Effector CD8-positive, alpha-beta T cell (primary cell): ENCODE data around the gene PIK3R6.

ENCODE experiments used
- DNase-seq: peaks from one replicate; lab custom pipeline; 2025; lab: John Stamatoyannopoulos, UW

PIK3R6 gene

DNA sequence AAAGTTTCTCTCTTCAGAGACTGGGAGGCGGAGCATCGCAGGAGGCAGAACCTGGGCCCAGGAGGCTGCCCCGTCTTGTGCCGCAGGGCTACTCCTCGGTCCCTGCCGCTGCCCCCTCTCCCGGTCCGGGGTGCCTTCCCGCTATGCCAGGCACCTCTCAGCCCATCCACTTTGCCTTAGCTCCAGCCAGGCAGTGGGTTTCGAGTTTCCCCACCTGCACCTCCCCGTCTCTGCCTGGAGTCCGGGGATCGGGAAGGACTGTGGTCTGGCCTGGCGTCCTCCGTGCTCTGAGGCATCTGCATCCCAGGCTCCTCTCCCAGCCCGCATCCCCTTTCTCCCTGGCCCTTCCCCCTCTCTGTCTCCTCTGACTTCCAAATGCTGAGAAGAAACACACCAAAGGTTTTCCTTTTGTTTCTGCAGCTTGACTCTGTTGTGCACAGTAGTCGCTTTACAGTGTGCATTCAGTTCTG is 26.8 kb upstream of the PIK3R6 start:
- no peak for DNase-seq

- no peak for DNase-seq
Measured at GRCh38 chr17:8893621-8894201, 26.2 kb upstream of the PIK3R6 start.

- no peak for DNase-seq
Measured at GRCh38 chr17:8893059-8893458, 25.6 kb upstream of the PIK3R6 start.

DNA sequence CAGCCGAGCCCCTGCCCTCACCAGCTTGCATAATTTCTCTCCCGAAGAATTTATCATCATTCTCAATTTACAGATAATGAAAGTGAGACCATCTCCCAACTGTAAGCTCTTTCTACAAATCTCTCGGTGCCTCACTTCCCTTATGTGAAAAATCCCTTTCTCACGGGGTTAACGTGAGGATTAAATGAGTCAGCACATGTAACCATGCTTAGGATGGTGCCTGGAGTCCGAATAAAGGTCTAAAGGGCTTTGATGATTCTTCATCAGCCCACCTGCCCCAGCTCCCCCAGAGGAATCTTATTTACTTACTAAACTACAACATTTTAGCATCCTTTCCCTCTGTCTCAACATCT is 24.8 kb upstream of the PIK3R6 start:
- no peak for DNase-seq

DNA sequence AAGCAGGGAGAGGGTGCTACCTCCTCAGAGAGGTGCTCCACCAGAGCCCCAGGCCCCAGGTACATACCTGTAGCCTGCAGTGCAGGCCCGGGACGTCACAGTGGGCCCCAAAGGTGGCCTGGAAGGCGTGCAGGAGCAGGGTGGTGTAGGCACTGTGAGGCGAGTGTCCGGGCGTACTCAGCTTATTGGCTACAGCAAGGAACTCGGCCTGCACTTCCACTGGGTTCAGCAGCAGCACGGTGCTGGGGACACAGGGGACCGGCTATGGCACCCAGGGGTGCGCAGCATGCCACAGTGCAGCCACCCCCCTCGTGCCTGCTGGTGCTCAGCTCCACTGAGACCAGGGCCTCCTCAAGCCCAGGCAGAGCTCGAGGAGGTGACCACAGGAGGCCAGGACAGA is 23.2 kb upstream of the PIK3R6 start:
- no peak for DNase-seq

GRCh38 chr17:8889458-8890210 is 22.2 kb upstream of the PIK3R6 start:
- DNase-seq = no peak

DNA sequence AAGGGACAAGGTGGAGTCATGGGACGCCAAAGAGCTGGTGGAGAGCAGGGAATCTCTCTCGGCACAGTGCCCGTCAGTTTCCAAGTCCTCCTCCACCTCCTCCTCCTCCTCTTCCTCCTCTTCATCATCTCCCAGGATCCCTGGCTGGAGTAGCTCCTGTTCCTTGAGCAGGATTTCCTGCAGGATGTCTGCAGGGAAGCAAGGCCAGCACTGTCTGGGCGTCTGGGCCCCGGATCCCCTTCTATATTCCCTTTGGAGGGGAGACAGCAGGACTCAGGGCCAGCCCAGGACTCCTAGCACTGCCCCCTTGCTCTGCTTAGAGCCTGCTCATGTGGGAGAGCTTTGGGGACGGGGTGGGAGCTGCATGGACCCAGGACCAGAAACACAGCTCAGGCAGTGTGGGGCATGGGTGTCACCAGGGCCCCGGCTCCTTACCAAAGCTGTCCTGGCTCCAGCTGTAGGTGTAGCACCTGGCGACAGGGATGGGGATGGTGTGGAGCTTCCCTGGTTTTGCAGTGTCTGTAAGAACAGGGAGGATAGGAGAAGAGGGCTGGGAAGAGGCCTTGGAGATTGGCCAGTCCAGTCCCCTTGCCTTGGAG is 21.3 kb upstream of the PIK3R6 start:
- DNase-seq = no peak

DNA sequence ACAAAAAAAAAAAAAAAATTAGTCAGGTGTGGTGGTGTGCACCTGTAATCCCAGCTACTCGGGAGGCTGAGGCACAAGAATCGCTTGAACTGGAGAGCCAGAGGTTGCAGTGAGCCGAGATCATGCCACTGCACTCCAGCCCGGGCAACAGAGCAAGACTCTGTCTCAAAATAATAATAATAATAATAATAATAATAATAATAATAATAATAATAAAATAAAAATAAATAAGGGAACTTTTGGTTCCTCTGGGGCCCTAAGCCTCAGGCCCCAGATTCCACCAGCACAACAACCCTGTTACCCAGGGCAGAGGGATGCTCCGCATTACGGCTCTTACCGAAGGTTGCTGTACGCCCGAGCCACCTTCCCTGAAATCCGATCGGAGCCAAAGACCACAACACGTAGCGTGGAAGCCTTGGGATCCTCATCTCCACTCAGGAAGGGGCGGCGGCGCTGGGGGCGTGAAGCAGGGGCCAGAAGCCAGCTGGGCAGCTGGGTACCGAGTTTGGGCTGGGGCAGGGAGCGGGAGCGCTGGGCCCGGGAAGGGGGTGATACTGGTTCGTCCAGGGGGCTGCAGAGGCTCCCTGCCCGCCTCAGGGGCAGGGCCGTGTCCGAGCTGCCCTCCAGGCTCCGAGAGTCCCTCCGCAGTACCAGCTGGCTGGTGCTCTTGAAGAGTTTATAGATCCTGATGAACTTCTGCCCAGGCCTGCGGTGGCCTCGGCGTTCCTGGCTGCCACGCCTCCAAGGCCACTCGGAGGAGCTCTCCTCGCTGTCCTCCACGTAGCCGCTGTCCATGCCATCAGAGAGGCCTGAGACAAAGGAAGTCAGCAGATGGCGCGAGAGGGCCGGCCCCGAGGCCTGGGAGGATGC is 20.6 kb upstream of the PIK3R6 start:
- DNase-seq = no peak

DNA sequence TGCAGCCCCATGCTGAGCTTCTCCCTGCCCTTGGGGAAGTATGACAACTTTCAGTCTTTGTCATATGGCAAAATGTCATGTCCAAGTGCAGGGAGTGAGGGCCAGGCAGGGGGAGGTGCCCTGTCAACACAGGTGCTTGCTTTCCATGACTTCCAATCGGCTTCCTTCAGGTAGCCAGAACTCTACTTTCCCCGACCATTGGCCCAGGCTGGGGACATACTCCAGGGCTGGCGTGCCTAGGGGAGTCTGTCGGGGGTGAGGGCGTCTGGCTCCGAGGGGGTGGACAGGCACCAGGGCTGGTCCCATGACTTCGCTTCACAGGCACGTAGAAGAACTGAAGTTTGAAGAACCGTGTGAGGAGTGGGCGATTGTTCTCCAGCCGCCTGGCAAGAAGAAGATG is 19.8 kb upstream of the PIK3R6 start:
- no peak for DNase-seq

DNA sequence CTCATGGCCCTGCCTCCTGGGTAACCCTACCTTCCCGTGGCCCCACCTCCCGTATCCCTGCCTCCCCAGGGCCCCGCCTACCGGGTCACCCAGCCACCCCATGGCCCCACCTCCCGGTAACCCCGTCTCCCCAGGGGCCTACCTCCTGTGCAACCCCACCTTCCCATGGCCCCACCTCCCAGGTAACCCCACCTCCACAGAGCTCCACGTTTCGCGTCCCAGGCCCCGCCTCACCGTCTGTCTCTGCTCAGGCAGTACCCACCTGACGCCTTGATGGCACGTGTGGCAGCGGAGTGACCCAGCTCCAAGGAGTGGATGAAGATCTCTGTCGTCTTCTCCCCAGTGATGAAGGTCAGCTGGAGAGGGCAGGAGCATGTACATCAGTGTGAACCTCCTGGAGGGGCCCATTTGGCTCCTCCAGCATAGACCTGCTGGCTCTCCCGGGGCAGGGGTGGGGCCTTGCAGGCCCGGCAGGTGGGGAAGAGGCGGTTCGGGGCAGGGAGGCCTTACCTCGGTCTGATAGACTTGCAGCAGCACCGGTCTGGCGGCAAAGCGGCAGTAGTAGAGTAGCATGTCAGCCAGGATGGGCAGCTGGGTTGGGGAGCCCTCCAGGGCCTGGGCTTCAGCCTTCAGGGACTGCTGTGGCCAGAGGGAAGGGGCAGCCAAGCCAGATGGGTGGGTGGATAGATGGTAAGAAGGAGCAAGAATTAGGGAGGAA is 18.7 kb upstream of the PIK3R6 start:
- DNase-seq = no peak

DNA sequence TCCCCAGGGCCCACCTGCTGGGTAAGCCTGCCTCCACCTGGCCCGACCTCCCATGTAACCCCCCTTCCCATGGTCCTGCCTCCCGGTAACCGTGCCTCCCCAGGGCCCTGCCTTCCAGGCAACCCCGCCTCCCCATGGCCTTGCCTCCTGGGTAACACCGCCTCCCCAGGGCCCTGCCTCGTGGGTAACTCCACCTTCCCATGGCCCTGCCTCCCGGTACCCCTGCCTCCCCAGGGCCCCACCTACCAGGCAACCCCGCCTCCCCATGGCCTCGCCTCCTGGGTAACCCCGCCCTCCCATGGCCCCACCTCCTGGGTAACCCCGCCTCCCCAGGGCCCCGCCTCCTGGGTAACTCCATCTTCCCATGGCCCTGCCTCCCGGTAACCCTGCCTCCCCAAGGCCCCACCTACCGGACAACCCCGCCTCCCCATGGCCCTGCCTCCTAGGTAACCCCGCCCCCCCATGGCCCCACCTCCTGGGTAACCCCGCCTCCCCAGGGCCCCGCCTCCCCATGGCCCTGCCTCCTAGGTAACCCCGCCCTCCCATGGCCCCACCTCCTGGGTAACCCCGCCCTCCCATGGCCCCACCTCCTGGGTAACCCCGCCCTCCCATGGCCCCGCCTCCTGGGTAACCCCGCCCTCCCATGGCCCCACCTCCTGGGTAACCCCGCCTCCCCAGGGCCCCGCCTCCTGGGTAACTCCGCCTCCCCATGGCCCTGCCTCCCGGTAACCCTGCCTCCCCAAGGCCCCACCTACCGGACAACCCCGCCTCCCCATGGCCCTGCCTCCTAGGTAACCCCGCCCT is 17.9 kb upstream of the PIK3R6 start:
- peak; percentile 77 for DNase-seq

GRCh38 chr17:8884336-8884990 is 17.0 kb upstream of the PIK3R6 start:
- no peak for DNase-seq

DNA sequence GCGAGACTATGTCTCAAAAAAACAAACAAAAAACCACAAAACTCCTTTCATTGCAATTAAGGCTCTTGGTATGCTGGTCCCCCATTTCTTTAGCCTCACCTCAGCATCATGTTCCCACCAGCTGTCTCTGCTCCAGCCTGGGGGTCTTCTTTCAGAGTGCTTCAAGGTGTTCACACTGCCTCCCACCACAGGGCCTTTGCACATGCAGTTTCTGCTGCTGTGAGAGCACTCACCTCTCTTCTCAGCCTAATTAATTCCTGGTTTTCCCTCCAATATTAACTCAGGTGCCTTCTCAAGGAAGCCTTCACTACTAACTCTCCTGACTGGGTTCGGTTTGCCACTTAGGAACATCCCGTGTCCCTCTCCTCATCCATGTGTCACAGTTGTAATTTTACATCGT is 15.9 kb upstream of the PIK3R6 start:
- no peak for DNase-seq

GRCh38 chr17:8881606-8882005 is 14.1 kb upstream of the PIK3R6 start:
- no peak for DNase-seq

GRCh38 chr17:8880466-8880865 is 13.0 kb upstream of the PIK3R6 start:
- DNase-seq = no peak

DNA sequence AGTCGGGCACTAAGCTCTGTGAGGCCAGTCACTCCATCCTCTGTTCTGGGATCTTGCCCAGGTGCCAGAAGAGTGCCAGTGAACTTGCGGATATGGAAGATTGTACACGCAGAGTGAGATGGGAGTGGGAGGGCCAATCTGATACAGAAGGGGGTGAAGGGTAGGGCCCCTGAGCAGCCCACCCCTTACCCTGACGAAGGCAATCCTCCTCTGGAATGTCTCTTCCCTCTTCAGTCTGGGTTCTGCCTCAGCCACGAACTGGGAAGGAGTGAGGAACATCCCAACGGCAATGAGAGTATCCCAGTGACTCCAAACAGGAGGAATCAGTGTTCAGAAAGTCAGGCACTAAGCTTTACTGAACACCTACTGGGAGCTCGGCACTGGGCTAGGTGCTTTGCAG is 11.9 kb upstream of the PIK3R6 start:
- no peak for DNase-seq

- no peak for DNase-seq
Measured at GRCh38 chr17:8877984-8878383, 10.5 kb upstream of the PIK3R6 start.

GRCh38 chr17:8875957-8876356 is 8.5 kb upstream of the PIK3R6 start:
- no peak for DNase-seq

DNA sequence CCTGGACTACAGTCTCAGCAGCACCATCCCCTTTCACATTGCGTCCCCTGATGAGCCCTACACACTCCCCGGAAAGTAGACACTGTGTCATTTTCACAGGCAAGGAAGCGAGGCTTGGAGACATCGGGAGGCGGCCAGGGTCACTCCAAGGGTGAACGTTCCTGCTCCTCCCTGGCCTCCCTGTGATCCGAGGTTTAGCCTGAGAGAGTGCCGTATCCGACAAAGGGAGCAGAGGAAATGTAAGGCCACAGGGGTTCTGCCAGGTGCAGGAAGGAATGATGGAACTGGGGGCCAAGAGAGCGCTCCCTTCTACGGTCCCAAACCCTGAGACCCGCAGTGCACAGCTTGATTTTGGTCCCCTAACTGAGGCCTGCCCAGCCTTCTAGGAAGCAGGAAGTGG is 8.0 kb upstream of the PIK3R6 start:
- no peak for DNase-seq
